Glutamatergic neuron (in vitro differentiated cells): ENCODE data around the gene KIF6. TPM values are rescaled to one million over a fixed set of nuclear protein-coding genes. Genes with fewer than 3 reads are reported as not detected.

Experiments used
- DNase-seq: peaks from one replicate; pipeline ENCODE4 v3.0.0; 2022
- H3K27ac Mint-ChIP-seq: one replicate; pipeline ENCODE4 v1.8.0; 2020; ENCODE audit warnings: mild to moderate bottlenecking, mixed read lengths, inconsistent platforms; ENCODE audit not compliant: unreplicated experiment
- H3K27me3 Mint-ChIP-seq: one replicate; pipeline ENCODE4 v1.8.0; 2020; ENCODE audit warnings: mild to moderate bottlenecking, moderate library complexity, mixed read lengths, inconsistent platforms; ENCODE audit not compliant: unreplicated experiment
- H3K36me3 Mint-ChIP-seq: one replicate; pipeline ENCODE4 v1.8.0; 2020; ENCODE audit warnings: mild to moderate bottlenecking, mixed read lengths, inconsistent platforms; ENCODE audit not compliant: unreplicated experiment
- H3K4me1 Mint-ChIP-seq: one replicate; pipeline ENCODE4 v1.8.0; 2020; ENCODE audit warnings: mild to moderate bottlenecking, low read depth, mixed read lengths, inconsistent platforms; ENCODE audit not compliant: unreplicated experiment
- H3K4me3 Mint-ChIP-seq: one replicate; pipeline ENCODE4 v1.8.0; 2020; ENCODE audit warnings: mild to moderate bottlenecking, mixed read lengths, inconsistent platforms; ENCODE audit not compliant: unreplicated experiment
- H3K9me3 Mint-ChIP-seq: one replicate; pipeline ENCODE4 v1.8.0; 2020; ENCODE audit warnings: mild to moderate bottlenecking, moderate library complexity, mixed read lengths, inconsistent platforms; ENCODE audit not compliant: unreplicated experiment
- CTCF ChIP-seq: fragments of 200-600 bp; sonication (generic); IDR thresholded peaks from one replicate; pipeline ENCODE4 v1.5.0; 2021; ENCODE audit not compliant: partially characterized antibody, unreplicated experiment
- total RNA-seq: library from RNA; stranded (reverse); fragmentation: NEBNext Ultra II Directional; extraction: Animal tissue kit (Norgen Biotek cat#: 25700); gene quantifications from one replicate; pipeline ENCODE4 v1.2.1, GENCODE V29; 2021; ENCODE audit not compliant: unreplicated experiment

KIF6 gene
- total RNA-seq, 1 donor from 2014 or later = 1.1 TPM

- H3K4me3 Mint-ChIP-seq = no peak overlapping the region
- H3K27me3 Mint-ChIP-seq = no peaks in the 10 kb centered on the region
- H3K4me1 Mint-ChIP-seq = no peaks in the 10 kb centered on the region
- no peaks in the 10 kb centered on the region for H3K36me3 Mint-ChIP-seq
- no peaks in the 10 kb centered on the region for H3K9me3 Mint-ChIP-seq
- no peak overlapping the region for H3K27ac Mint-ChIP-seq
- no peak for TF ChIP-seq CTCF
- DNase-seq = no peak
Measured at GRCh38 chr6:39353698-39354315, 371.4 kb downstream of the KIF6 start.

GRCh38 chr6:39350723-39351505 is 374.3 kb downstream of the KIF6 start:
- Mint-ChIP-seq H3K36me3 (no peaks in the 10 kb centered on the region), H3K9me3 (no peaks in the 10 kb centered on the region), H3K4me3 (no peak overlapping the region), H3K27ac (no peak overlapping the region), H3K4me1 (no peaks in the 10 kb centered on the region), H3K27me3 (no peaks in the 10 kb centered on the region)
- DNase-seq = no peak
- TF ChIP-seq CTCF = no peak

- Mint-ChIP-seq H3K9me3 (peaks cover 2% of the 10 kb centered on the region), H3K27ac (no peak overlapping the region), H3K4me1 (peaks cover 2% of the 10 kb centered on the region), H3K4me3 (no peak overlapping the region), H3K27me3 (peaks cover 4% of the 10 kb centered on the region), H3K36me3 (no peaks in the 10 kb centered on the region)
- no peak for DNase-seq
- no peak for TF ChIP-seq CTCF
Measured at GRCh38 chr6:39348740-39349139, 376.5 kb downstream of the KIF6 start.

GRCh38 chr6:39347906-39348585 is 377.2 kb downstream of the KIF6 start:
- Mint-ChIP-seq H3K27ac (no peak overlapping the region), H3K9me3 (peaks cover 2% of the 10 kb centered on the region), H3K27me3 (peaks cover 4% of the 10 kb centered on the region), H3K36me3 (no peaks in the 10 kb centered on the region), H3K4me3 (no peak overlapping the region), H3K4me1 (peaks cover 4% of the 10 kb centered on the region)
- TF ChIP-seq CTCF = peak; percentile 91
- DNase-seq = peak; percentile 83
